AG04450 (cell line): Measurements from ENCODE around the gene ANKRD18B. TPM values are rescaled to one million over a fixed set of nuclear protein-coding genes. Genes with fewer than 3 reads are reported as not detected.
A peak's percentile ranks its signal among the peaks of the same experiment; 100 is the strongest.

Source experiments
- CTCF ChIA-PET: fragments of 300-600, 350-600 bp; formaldehyde crosslinking; extraction: SDS; loops from one replicate; lab custom pipeline; 2022; ENCODE audit warnings: antibody characterized with exemption, inconsistent platforms; lab: Charles Lee
- POLR2A ChIA-PET: fragments of 350-600 bp; formaldehyde crosslinking; extraction: SDS; loops from one replicate; lab custom pipeline; 2021; ENCODE audit warnings: antibody characterized with exemption, inconsistent platforms; lab: Yijun Ruan, JAX
- DNase-seq: peaks from one replicate; pipeline ENCODE4 v3.0.0-alpha.2; 2011; ENCODE audit warnings: low read depth, low spot score
- H3K27ac ChIP-seq: one replicate; pipeline ENCODE4 v1.5.1; 2012; ENCODE audit warnings: low read depth, low read length, control low read depth
- H3K27me3 ChIP-seq: one replicate; pipeline ENCODE4 v1.6.0; 2012; ENCODE audit warnings: low read length; ENCODE audit not compliant: control insufficient read depth, insufficient read depth
- H3K4me3 ChIP-seq: 2 replicates; pipeline ENCODE4 v1.5.1; 2011; ENCODE audit warnings: mild to moderate bottlenecking, low read depth, low read length, control low read depth
- H3K9me3 ChIP-seq: 2 replicates; pipeline ENCODE4 v1.5.1; 2012; ENCODE audit warnings: low read length; ENCODE audit not compliant: control insufficient read depth, insufficient read depth
- polyA plus RNA-seq: library from polyadenylated mRNA; depleted of rRNA; stranded (reverse); fragments of >200 nt; gene quantifications from 2 replicates; pipeline ENCODE4 v1.2.3, GENCODE V29; 2011; rRNA removed
- small RNA-seq: library from RNA; depleted of rRNA; stranded (forward); fragments of <200 nt; gene quantifications from one replicate; pipeline ENCODE3, GENCODE V24; 2012; ENCODE audit warnings: low read depth; ENCODE audit not compliant: insufficient read length
- TF ChIP-seq, protein P1 (sequence below): IDR thresholded peaks from 2 replicates; pipeline ENCODE4 v1.5.1; 2011; ENCODE audit warnings: low read depth, low read length, control low read depth, inconsistent platforms

Gene ANKRD18B
- polyA plus RNA-seq, 1 experiment = 8.6 TPM

DNA sequence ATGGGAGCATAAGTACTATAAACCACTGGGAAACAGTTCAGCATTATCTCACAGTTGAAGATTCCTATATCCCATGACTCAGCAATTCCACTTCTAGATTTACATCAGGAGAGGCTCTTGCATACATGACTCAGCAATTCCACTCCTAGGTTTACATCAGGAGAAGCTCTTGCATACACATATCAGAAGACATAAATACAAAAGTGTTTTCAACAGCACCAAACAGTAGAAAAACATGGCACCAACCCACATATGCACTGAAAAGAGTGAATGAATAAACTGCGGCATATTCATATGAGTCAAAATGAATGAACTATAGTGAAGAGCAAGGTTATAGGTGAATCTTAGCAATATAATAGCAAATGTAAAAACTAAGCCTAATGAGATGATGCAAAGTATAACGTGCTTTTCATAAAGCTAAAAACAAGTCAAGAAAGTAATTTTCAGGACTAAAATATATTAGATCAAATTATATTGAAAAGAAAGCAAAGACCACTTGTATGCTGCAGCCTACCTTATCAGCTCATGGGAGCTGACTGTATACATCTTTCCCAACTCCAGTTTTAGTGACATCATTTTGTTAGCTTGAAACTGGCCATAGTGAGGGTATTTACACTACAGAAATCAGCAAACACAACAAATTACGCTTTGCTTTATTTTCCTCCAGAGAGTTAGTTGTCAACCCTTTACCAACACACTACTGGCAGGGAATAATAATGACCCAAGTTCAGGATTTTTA is 95.8 kb downstream of the ANKRD18B start:
- ChIA-PET CTCF (interaction anchor here (1.0 to 7.2 kb wide), 3 partner anchors 16 to 103 kb away, joined by 5 to 275 read pairs (median 6); partner anchors contain the start of gene ANKRD18B), POLR2A (interaction anchor here (0.6 kb wide), 1 partner anchor 194 kb away, joined by 4 read pairs; no protein-coding TSS in a partner anchor)
- Histone ChIP-seq H3K4me3 (no peak overlapping the region), H3K27me3 (no peaks in the 10 kb centered on the region), H3K27ac (no peak overlapping the region), H3K9me3 (no peaks in the 10 kb centered on the region)
- peak; percentile 88 for DNase-seq
- TF ChIP-seq, protein P1, sequence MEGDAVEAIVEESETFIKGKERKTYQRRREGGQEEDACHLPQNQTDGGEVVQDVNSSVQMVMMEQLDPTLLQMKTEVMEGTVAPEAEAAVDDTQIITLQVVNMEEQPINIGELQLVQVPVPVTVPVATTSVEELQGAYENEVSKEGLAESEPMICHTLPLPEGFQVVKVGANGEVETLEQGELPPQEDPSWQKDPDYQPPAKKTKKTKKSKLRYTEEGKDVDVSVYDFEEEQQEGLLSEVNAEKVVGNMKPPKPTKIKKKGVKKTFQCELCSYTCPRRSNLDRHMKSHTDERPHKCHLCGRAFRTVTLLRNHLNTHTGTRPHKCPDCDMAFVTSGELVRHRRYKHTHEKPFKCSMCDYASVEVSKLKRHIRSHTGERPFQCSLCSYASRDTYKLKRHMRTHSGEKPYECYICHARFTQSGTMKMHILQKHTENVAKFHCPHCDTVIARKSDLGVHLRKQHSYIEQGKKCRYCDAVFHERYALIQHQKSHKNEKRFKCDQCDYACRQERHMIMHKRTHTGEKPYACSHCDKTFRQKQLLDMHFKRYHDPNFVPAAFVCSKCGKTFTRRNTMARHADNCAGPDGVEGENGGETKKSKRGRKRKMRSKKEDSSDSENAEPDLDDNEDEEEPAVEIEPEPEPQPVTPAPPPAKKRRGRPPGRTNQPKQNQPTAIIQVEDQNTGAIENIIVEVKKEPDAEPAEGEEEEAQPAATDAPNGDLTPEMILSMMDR = no peak

- TF ChIP-seq, protein P1 = no peak
- Histone ChIP-seq H3K4me3 (no peak overlapping the region), H3K9me3 (no peaks in the 10 kb centered on the region), H3K27me3 (no peaks in the 10 kb centered on the region), H3K27ac (peak overlapping the region; percentile 85)
- ChIA-PET POLR2A (interaction anchor here (0.6 kb wide), 1 partner anchor 432 kb away, joined by 5 read pairs; no protein-coding TSS in a partner anchor), CTCF (interaction anchor here (1.1 to 7.2 kb wide), 2 partner anchors 10 to 102 kb away, joined by 3 to 275 read pairs; no protein-coding TSS in a partner anchor)
- DNase-seq = peak; percentile 55
Measured at GRCh38 chr9:33620738-33621439, 96.8 kb downstream of the ANKRD18B start.

Small RNAs within 50 kb of the gene (small RNA-seq; reads per million reads assigned to genes)
- gene AL139008.1 (not detected), gene PRSS3P4 (not detected)

Other genes with a start within 250 kb of the ANKRD18B start
- 35.9 and 39.2 TPM in 2 replicates for gene NFX1, start 233.7 kb upstream of the ANKRD18B start, polyA plus RNA-seq
- 0.11 and 0.33 TPM in 2 replicates for gene AQP7, start 121.7 kb upstream of the ANKRD18B start, polyA plus RNA-seq
- 10.6 and 12.4 TPM in 2 replicates for gene AQP3, start 76.7 kb upstream of the ANKRD18B start, polyA plus RNA-seq
- 34.7 and 42.6 TPM in 2 replicates for gene NOL6, start 50.3 kb upstream of the ANKRD18B start, polyA plus RNA-seq